K562 (cell line): ENCODE results near the gene EDEM2. TPM values are rescaled to one million over a fixed set of nuclear protein-coding genes. Genes with fewer than 3 reads are reported as not detected.

Source experiments
- ATAC-seq: fragments of 200-7000 bp; cut with Tn5 transposase; 3 replicates; pipeline ENCODE4 v1.9.1; 2020; ENCODE audit warnings: moderate library complexity
- BruUV-seq: library from RNA; stranded (reverse); fragments of 400-500 nt; replicated peaks from 2 replicates; lab custom pipeline; 2021; lab: Mats Ljungman, UMichigan
- CTCF ChIA-PET: fragments of 300-600 bp; formaldehyde crosslinking; extraction: SDS; loops from one replicate; lab custom pipeline; 2021; ENCODE audit warnings: low intra/inter-chr PET ratio; lab: Yijun Ruan, JAX
- POLR2A ChIA-PET: fragments of 300-600, 350-650 bp; sonication (Branson Sonifier 250); formaldehyde crosslinking; extraction: SDS; loops from one replicate; lab custom pipeline; 2021; ENCODE audit warnings: antibody characterized with exemption, inconsistent platforms; lab: Yijun Ruan, JAX
- DNase-seq, 4 experiments: peaks; one replicate each; pipeline versions ENCODE4 v3.0.0 to v3.0.0-alpha.2; 2011 to 2018; ENCODE audit warnings: low spot score in 3 of 4, mixed read lengths in 3 of 4; ENCODE audit errors: extremely low read depth in 1 of 4
- FAIRE-seq: peaks from 2 replicates; lab custom pipeline; 2011; peaks lifted over from hg19 to GRCh38; lab: Jason Lieb, UNC
- H2AFZ ChIP-seq: 2 replicates; pipeline ENCODE4 v1.6.0; 2011; ENCODE audit warnings: low read depth, low read length, control low read depth, inconsistent platforms
- H3K27ac ChIP-seq: fragments of 200-600 bp; 3 replicates; pipeline ENCODE4 v1.8.0; 2011; ENCODE audit warnings: low read depth, mild to moderate bottlenecking, control low read depth, inconsistent platforms, low read length, moderate library complexity, mixed read lengths; ENCODE audit errors: extremely low read depth
- H3K27me3 ChIP-seq, 2 experiments: fragments of 300-600 bp in 1 of 2; 2 replicates in 1 of 2; 3 replicates in 1 of 2; pipeline versions ENCODE4 v1.6.0 to v1.8.0; 2011; ENCODE audit warnings: inconsistent platforms in 2 of 2, low read length in 2 of 2, mild to moderate bottlenecking in 1 of 2, mixed read lengths in 1 of 2, moderate library complexity in 1 of 2; ENCODE audit not compliant: control insufficient read depth in 2 of 2, insufficient read depth in 2 of 2
- H3K36me3 ChIP-seq: fragments of 300-600 bp; 3 replicates; pipeline ENCODE4 v1.8.0; 2011; ENCODE audit warnings: mild to moderate bottlenecking, low read length, inconsistent platforms; ENCODE audit not compliant: control insufficient read depth, insufficient read depth
- H3K4me1 ChIP-seq, 2 experiments: fragments of 200-600 bp in 1 of 2; replicated peaks in 1 of 2; 2 replicates in 1 of 2; 3 replicates in 1 of 2; pipeline versions ENCODE4 v1.5.1 to v1.8.0; 2011; ENCODE audit warnings: inconsistent platforms in 2 of 2, low read length in 2 of 2, mild to moderate bottlenecking in 1 of 2, mixed read lengths in 1 of 2, moderate library complexity in 1 of 2; ENCODE audit not compliant: control insufficient read depth in 2 of 2, insufficient read depth in 2 of 2
- H3K4me2 ChIP-seq: 2 replicates; pipeline ENCODE4 v1.6.1; 2011; ENCODE audit warnings: low read length, control low read depth, inconsistent platforms, mixed read lengths; ENCODE audit not compliant: insufficient read depth
- H3K4me3 ChIP-seq: fragments of 200-600 bp; sonication (generic), shearing (Covaris generic); 2 replicates; pipeline ENCODE4 v1.5.1; 2016; ENCODE audit warnings: control low read depth, inconsistent platforms
- H3K79me2 ChIP-seq: fragments of 200-600 bp; 3 replicates; pipeline ENCODE4 v1.8.0; 2011; ENCODE audit warnings: low read length, inconsistent platforms; ENCODE audit not compliant: control insufficient read depth, insufficient read depth
- H3K9ac ChIP-seq, 2 experiments: 2 replicates each; pipeline versions ENCODE4 v1.6.0 to v1.6.1; 2011; ENCODE audit warnings: low read depth in 2 of 2, low read length in 2 of 2, control low read depth in 1 of 2, inconsistent platforms in 1 of 2, mild to moderate bottlenecking in 1 of 2, mixed read lengths in 1 of 2; ENCODE audit not compliant: insufficient read depth in 1 of 2
- H3K9me1 ChIP-seq: one replicate; pipeline ENCODE4 v1.6.0; 2011; ENCODE audit warnings: inconsistent platforms, mild to moderate bottlenecking, low read length, moderate library complexity; ENCODE audit not compliant: control insufficient read depth, insufficient read depth
- H3K9me3 ChIP-seq: replicated peaks from 2 replicates; pipeline ENCODE4 v1.5.1; 2011; ENCODE audit warnings: low read depth, low read length, inconsistent platforms; ENCODE audit not compliant: control insufficient read depth, insufficient read depth
- H4K20me1 ChIP-seq: replicated peaks from 2 replicates; pipeline ENCODE4 v1.6.1; 2011; ENCODE audit warnings: low read length, inconsistent platforms, mixed read lengths; ENCODE audit not compliant: control insufficient read depth, insufficient read depth
- ARHGAP35 ChIP-seq: fragments of 450-650 bp; IDR thresholded peaks from 2 replicates; pipeline ENCODE4 v1.6.1; 2018; ENCODE audit not compliant: partially characterized antibody
- CHD2 ChIP-seq: IDR thresholded peaks from 2 replicates; pipeline ENCODE4 v1.6.1; 2011; ENCODE audit warnings: low read depth, low read length
- EGR1 ChIP-seq: fragments of 450-650 bp; conservative IDR thresholded peaks from 2 replicates; pipeline ENCODE4 v1.6.1; 2017; ENCODE audit warnings: mild to moderate bottlenecking
- HDAC1 ChIP-seq, 2 experiments: fragments of 450-650 bp; IDR thresholded peaks; 2 replicates each; pipeline ENCODE4 v1.6.1; 2016 to 2017; ENCODE audit warnings: inconsistent platforms in 1 of 2, mild to moderate bottlenecking in 1 of 2, moderate library complexity in 1 of 2
- HDAC3 ChIP-seq: fragments of 450-650 bp; IDR thresholded peaks from 2 replicates; pipeline ENCODE4 v1.6.1; 2018; ENCODE audit warnings: borderline replicate concordance, mild to moderate bottlenecking, moderate library complexity; ENCODE audit not compliant: partially characterized antibody
- HNRNPLL ChIP-seq: fragments of 200-400 bp; formaldehyde crosslinking; IDR thresholded peaks from 2 replicates; pipeline ENCODE4 v1.6.1; 2017; ENCODE audit warnings: low read length, low read depth, mild to moderate bottlenecking; ENCODE audit not compliant: poor library complexity, severe bottlenecking
- KDM1A ChIP-seq, 2 experiments: fragments of 450-650 bp; IDR thresholded peaks; 2 replicates each; pipeline ENCODE4 v1.6.1; 2016; ENCODE audit warnings: mild to moderate bottlenecking in 2 of 2
- MCM2 ChIP-seq: fragments of 450-650 bp; IDR thresholded peaks from 2 replicates; pipeline ENCODE4 v1.6.1; 2017; ENCODE audit warnings: low read depth, mild to moderate bottlenecking
- NELFE ChIP-seq: IDR thresholded peaks from 2 replicates; pipeline ENCODE4 v1.6.1; 2011; ENCODE audit warnings: mild to moderate bottlenecking; ENCODE audit not compliant: insufficient read depth, insufficient read length
- POLR2H ChIP-seq: IDR thresholded peaks from 2 replicates; pipeline ENCODE4 v1.6.1; 2016; ENCODE audit warnings: missing genetic modification characterization, low read depth, mild to moderate bottlenecking, control low read depth, missing compliant biosample characterization, moderate library complexity
- RAD51 ChIP-seq: fragments of 450-650 bp; IDR thresholded peaks from 2 replicates; pipeline ENCODE4 v1.7.1; 2016; ENCODE audit warnings: low read depth, mild to moderate bottlenecking, borderline replicate concordance
- SMAD2 ChIP-seq: fragments of 150-350 bp; IDR thresholded peaks from 2 replicates; pipeline ENCODE4 v1.6.1; 2014; ENCODE audit warnings: low read depth, mild to moderate bottlenecking, low read length
- SOX6 ChIP-seq: fragments of 450-650 bp; IDR thresholded peaks from 2 replicates; pipeline ENCODE4 v1.6.1; 2014; ENCODE audit warnings: mild to moderate bottlenecking
- TAL1 ChIP-seq: fragments of 450-650 bp; IDR thresholded peaks from 2 replicates; pipeline ENCODE4 v1.6.1; 2016; ENCODE audit warnings: mild to moderate bottlenecking
- ZFX ChIP-seq: sonication (generic); formaldehyde crosslinking; IDR thresholded peaks from 2 replicates; pipeline ENCODE4 v1.8.0; 2022; ENCODE audit warnings: mild to moderate bottlenecking, missing genetic modification reagents, moderate library complexity
- ZNF140 ChIP-seq: fragments of 250-450 bp; sonication (Bioruptor Pico); IDR thresholded peaks from 2 replicates; pipeline ENCODE4 v1.8.0; 2021; ENCODE audit warnings: moderate library complexity, mild to moderate bottlenecking, inconsistent platforms
- ZNF830 ChIP-seq: fragments of 250-450 bp; sonication (Bioruptor Pico); IDR thresholded peaks from 2 replicates; pipeline ENCODE4 v1.5.0; 2021; ENCODE audit warnings: mild to moderate bottlenecking
- in situ Hi-C: fragments of 300-500 bp; cut with MboI; formaldehyde crosslinking; loops from 4 replicates; pipeline ENCODE4 v1.15.0; 2018; ENCODE audit warnings: inconsistent platforms, mixed read lengths
- intact Hi-C: fragments of 100-400 bp; cut with micrococcal nuclease; formaldehyde crosslinking; loops from 2 replicates; pipeline ENCODE4 v1.14.2; 2022
- polyA plus RNA-seq, 8 experiments: library from polyadenylated mRNA; depleted of rRNA in 4 of 8; stranded (reverse) in 5 of 8; unstranded in 3 of 8; fragments of >200 nt; fragmentation: Nextera tagmentation in 2 of 8; fragmentation: Illumina TruSeq in 1 of 8; extraction: Ambion mirVana in 2 of 8; extraction: Trizol in 1 of 8; gene quantifications; 2 replicates each; pipeline versions ENCODE4 v1.2.1 to v1.2.3, GENCODE V29; 2011 to 2014; ENCODE audit warnings: inconsistent platforms in 1 of 8, missing spikeins in 1 of 8
- total RNA-seq, 7 experiments: library from RNA; depleted of rRNA in 6 of 7; stranded (reverse); fragments of >200 nt in 6 of 7; fragmentation: Illumina TruSeq in 2 of 7; extraction: Trizol in 2 of 7; gene quantifications; 2 replicates each; pipeline versions ENCODE4 v1.2.1 to v1.2.3, GENCODE V29; 2011 to 2021; ENCODE audit warnings: low replicate concordance in 1 of 7
- TF ChIP-seq, protein P1 (sequence below): fragments of 250-450 bp; sonication (Bioruptor Pico); IDR thresholded peaks from 2 replicates; pipeline ENCODE4 v1.5.0; 2021
- TF ChIP-seq, protein P2 (sequence below): IDR thresholded peaks from 3 replicates; pipeline ENCODE4 v1.6.1; 2011; ENCODE audit warnings: borderline replicate concordance, mild to moderate bottlenecking; ENCODE audit not compliant: insufficient read length, insufficient read depth

The EDEM2 gene
- total and polyA plus RNA-seq, 9 of the 15 experiments (the other 6 are each of a cell fraction or from before 2014, with no cell fraction given) = 6.9 to 11.0 (median 9.7) TPM

DNA sequence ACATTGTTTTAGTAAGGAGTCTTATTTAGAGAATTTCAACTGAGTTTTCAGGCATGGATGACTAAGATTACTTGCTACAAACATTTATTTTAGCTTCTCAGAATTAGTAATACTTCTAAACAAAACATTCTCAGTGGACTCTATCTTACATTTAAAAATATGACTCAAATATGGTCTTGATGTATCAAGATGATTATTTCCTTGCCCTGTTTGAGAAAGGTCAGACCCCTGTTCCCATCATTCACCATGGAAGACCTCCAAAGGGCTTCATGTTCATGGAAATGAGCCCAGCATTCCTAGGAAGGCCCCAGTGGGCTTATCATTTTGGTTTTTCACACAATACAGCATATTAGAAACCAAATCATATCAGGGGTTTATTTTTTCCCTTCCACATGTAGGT, 29.9 kb downstream of the EDEM2 start:
- Histone ChIP-seq H3K9me3 (no peaks in the 10 kb centered on the region), H4K20me1 (no peaks in the 10 kb centered on the region), H3K27me3 (no peaks in the 10 kb centered on the region), H3K4me1 (peaks cover 32 to 46% of the 10 kb centered on the region in 2 experiments), H3K9me1 (no peaks in the 10 kb centered on the region), H3K4me3 (no peak overlapping the region), H3K27ac (no peak overlapping the region), H3K9ac (no peak overlapping the region), H3K36me3 (peaks cover 37% of the 10 kb centered on the region; the same call in 2 of the 3 replicates), H3K79me2 (no peaks in the 10 kb centered on the region), H2AFZ (no peak overlapping the region), H3K4me2 (no peak overlapping the region)
- DNase-seq = no peak
- in situ Hi-C loops (no loop called here), intact Hi-C loops (no loop called here)
- ChIA-PET CTCF (no interaction called here), POLR2A (interaction anchor here (1.4 to 1.5 kb wide), 2 partner anchors 12 to 16 kb away, joined by 3 to 9 read pairs; no protein-coding TSS in a partner anchor)
- ATAC-seq = no peak
- no peak for FAIRE-seq
- no TSS peak for BruUV-seq
- TF ChIP-seq SMAD2 = no peak
- TF ChIP-seq TAL1 = no peak
- TF ChIP-seq CHD2 = no peak
- TF ChIP-seq HDAC3 = no peak
- no peak for TF ChIP-seq KDM1A (IDR thresholded peaks at IDR 0.05)
- no peak for TF ChIP-seq HDAC1 (IDR thresholded peaks at IDR 0.05)
- TF ChIP-seq MCM2 = no peak
- TF ChIP-seq ZFX (CRISPR knock-in tag) = no peak
- no peak for TF ChIP-seq SOX6
- TF ChIP-seq RAD51 = no peak
- TF ChIP-seq POLR2H (tag) = no peak
- no peak for TF ChIP-seq HNRNPLL
- TF ChIP-seq, protein P1, sequence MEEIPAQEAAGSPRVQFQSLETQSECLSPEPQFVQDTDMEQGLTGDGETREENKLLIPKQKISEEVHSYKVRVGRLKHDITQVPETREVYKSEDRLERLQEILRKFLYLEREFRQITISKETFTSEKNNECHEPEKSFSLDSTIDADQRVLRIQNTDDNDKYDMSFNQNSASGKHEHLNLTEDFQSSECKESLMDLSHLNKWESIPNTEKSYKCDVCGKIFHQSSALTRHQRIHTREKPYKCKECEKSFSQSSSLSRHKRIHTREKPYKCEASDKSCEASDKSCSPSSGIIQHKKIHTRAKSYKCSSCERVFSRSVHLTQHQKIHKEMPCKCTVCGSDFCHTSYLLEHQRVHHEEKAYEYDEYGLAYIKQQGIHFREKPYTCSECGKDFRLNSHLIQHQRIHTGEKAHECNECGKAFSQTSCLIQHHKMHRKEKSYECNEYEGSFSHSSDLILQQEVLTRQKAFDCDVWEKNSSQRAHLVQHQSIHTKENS (CRISPR knock-in tag) = no peak
- no peak for TF ChIP-seq ZNF140
- TF ChIP-seq, protein P2, sequence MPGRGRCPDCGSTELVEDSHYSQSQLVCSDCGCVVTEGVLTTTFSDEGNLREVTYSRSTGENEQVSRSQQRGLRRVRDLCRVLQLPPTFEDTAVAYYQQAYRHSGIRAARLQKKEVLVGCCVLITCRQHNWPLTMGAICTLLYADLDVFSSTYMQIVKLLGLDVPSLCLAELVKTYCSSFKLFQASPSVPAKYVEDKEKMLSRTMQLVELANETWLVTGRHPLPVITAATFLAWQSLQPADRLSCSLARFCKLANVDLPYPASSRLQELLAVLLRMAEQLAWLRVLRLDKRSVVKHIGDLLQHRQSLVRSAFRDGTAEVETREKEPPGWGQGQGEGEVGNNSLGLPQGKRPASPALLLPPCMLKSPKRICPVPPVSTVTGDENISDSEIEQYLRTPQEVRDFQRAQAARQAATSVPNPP = no peak
- TF ChIP-seq NELFE = no peak
- no peak for TF ChIP-seq ARHGAP35
- TF ChIP-seq EGR1 = no peak
- no peak for TF ChIP-seq ZNF830
- TF ChIP-seq, all 486 proteins: peak for 0
